ENCODE data around the gene LYPLAL1. TPM values are rescaled to one million over a fixed set of nuclear protein-coding genes. Genes with fewer than 3 reads are reported as not detected.

The LYPLAL1 gene
- total RNA-seq (2012; rRNA removed) (4.8 and 11.4 TPM in 2 replicates), polyA plus RNA-seq (2012; rRNA removed) (6.3 and 7.5 TPM in 2 replicates), Bru-seq, nascent RNA (percentile 71 among the genes with signal in this experiment), BruChase-seq, experiment 1, labeled RNA remaining after a 6-hour chase (percentile 57 among the genes with signal in this experiment), BruChase-seq, experiment 2, labeled RNA remaining after a 2-hour chase (percentile 84 among the genes with signal in this experiment)
- 1.7 and 2.5 TPM in 2 replicates for polyA plus RNA-seq (2012; cell fraction: cytosol; rRNA removed)
- polyA plus RNA-seq (2012; cell fraction: nucleus; rRNA removed; ENCODE audit: low replicate concordance) = 1.8 and 14.4 TPM in 2 replicates
- long read RNA-seq, transcript LYPLAL1-202 (5 exons, 1,898 nt) = major isoform, 16 of 25 reads
- long read RNA-seq, partial matches to known transcripts = 0 of 25 reads
- long read RNA-seq, other reads (novel, unspliced or antisense) = 3 of 25 reads

GRCh38 chr1:219173758-219174459 is at the start of gene LYPLAL1:
Gene LYPLAL1 (plus strand): TSS chr1:219173878. CDS start chr1:219173891, 13 bp downstream.
- in situ Hi-C loops (cut with MboI; ENCODE audit: low sequenced_read_pairs) = loop anchor here (10.0 kb wide), 1 partner anchor 829 kb away; the partner anchor contains the start of gene TGFB2
- peak within 1 kb of the TSS; percentile 91 for H3K18ac ChIP-seq (ENCODE audit: low read depth, low read length)
- peak within 1 kb of the TSS; percentile 97 for H3K14ac ChIP-seq (replicated peaks; ENCODE audit: low read depth, low read length)
- 0 out of 2 replicates have a peak, but pooled peaks cover 2% of the 10 kb centered on the region for H3K9me1 ChIP-seq (ENCODE audit: insufficient read depth, low read length)
- no peaks in the 10 kb centered on the region for H4K20me1 ChIP-seq (ENCODE audit: insufficient read depth, low read length)
- H2BK5ac ChIP-seq (ENCODE audit: low read depth, low read length, poor library complexity, severe bottlenecking) = peak within 1 kb of the TSS; percentile 94
- DNase-seq (peak; percentile 89), ATAC-seq (ENCODE audit: low read depth) (peak; percentile 93)
- H3K27ac ChIP-seq (ENCODE audit: insufficient read depth, low read length) = peak within 1 kb of the TSS; percentile 93
- intact Hi-C loops (cut with micrococcal nuclease) = loop anchor here (5.0 to 10.0 kb wide), 4 partner anchors 107 to 827 kb away; partner anchors contain the start of gene TGFB2
- H3K9me3 ChIP-seq (ENCODE audit: control insufficient read depth, insufficient read depth, low read length) = no peaks in the 10 kb centered on the region
- peak within 1 kb of the TSS; percentile 93 for H3K4me2 ChIP-seq (ENCODE audit: low read depth, low read length)
- H2BK20ac ChIP-seq (ENCODE audit: low read depth, low read length) = peak within 1 kb of the TSS; percentile 76; the same call in 1 of the 2 replicates
- H3K27me3 ChIP-seq (ENCODE audit: control insufficient read depth, insufficient read depth, low read length) = no peaks in the 10 kb centered on the region
- WGBS, 2 experiments (ENCODE audit: extremely low coverage in 2 of 2, insufficient read length in 1 of 2) = 1% methylated on average over 29 of the region's 48 CpGs; no CpG with 5 or more reads in 1 of the 2 experiments
- H4K8ac ChIP-seq (ENCODE audit: low read depth in 2 of 2, low read length in 2 of 2) = peak within 1 kb of the TSS; percentile 81 to 98
- peak within 1 kb of the TSS; percentile 98 for H2AFZ ChIP-seq (replicated peaks; ENCODE audit: low read length, poor library complexity)
- no peaks in the 10 kb centered on the region for H3K36me3 ChIP-seq (ENCODE audit: control insufficient read depth, insufficient read depth, low read length)
- H2AK9ac ChIP-seq (replicated peaks; ENCODE audit: low read depth, low read length, poor library complexity) = peak within 1 kb of the TSS; percentile 96
- dilution Hi-C loops (cut with HindIII; ENCODE audit: low sequenced_read_pairs, unreplicated experiment) = no loop called here
- peak within 1 kb of the TSS; percentile 96 for H3K9ac ChIP-seq (ENCODE audit: low read depth, low read length)
- peaks cover 12 to 19% of the 10 kb centered on the region in 2 experiments; a peak in 3 of 4 replicates for H3K79me1 ChIP-seq (ENCODE audit: low read depth in 1 of 2, low read length in 2 of 2)
- H3K4ac ChIP-seq (ENCODE audit: low read depth, low read length) = peak within 1 kb of the TSS; percentile 95
- H2BK120ac ChIP-seq (ENCODE audit: low read depth, low read length) = peak within 1 kb of the TSS; percentile 77
- peak within 1 kb of the TSS; percentile 93 for H3K56ac ChIP-seq (ENCODE audit: extremely low read depth, insufficient read depth, low read length)
- H4K5ac ChIP-seq (ENCODE audit: low read depth, low read length) = peak within 1 kb of the TSS; percentile 95
- H3K4me3 ChIP-seq (ENCODE audit: insufficient read depth, low read depth, low read length) = peak within 1 kb of the TSS; percentile 59
- POLR2A ChIA-PET (ENCODE audit: unreplicated experiment) = interaction anchor here (0.5 to 1.0 kb wide), 3 partner anchors 16 to 847 kb away, joined by 4 to 6 read pairs (median 4); no protein-coding TSS in a partner anchor
- CTCF ChIA-PET = interaction anchor here (1.0 kb wide), 1 partner anchor 13 kb away, joined by 4 read pairs; no protein-coding TSS in a partner anchor
- peaks cover 6% of the 10 kb centered on the region for H3K4me1 ChIP-seq (ENCODE audit: control insufficient read depth, insufficient read depth, low read length)
- H3K23ac ChIP-seq (ENCODE audit: low read depth, low read length) = peak within 1 kb of the TSS; percentile 91
- peak within 1 kb of the TSS; percentile 88 for H2AK5ac ChIP-seq (ENCODE audit: low read depth, low read length)
- TSS peak; percentile 63 for BruUV-seq (replicated peaks)
- peak within 1 kb of the TSS; percentile 94 for H4K91ac ChIP-seq (ENCODE audit: insufficient read depth, low read depth, low read length)
- H2BK15ac ChIP-seq (ENCODE audit: low read depth, low read length) = peak within 1 kb of the TSS; percentile 58; the same call in 2 of the 3 replicates
- TF ChIP-seq ELK1 (IDR thresholded peaks at IDR 0.05; ENCODE audit: borderline replicate concordance, low read depth, low read length) (no peak), CHD1 (IDR thresholded peaks at IDR 0.05; ENCODE audit: low read depth, low read length) (no peak), MAFK (IDR thresholded peaks at IDR 0.05; ENCODE audit: low read depth, low read length) (no peak), BHLHE40 (IDR thresholded peaks at IDR 0.05; ENCODE audit: low read depth, low read length) (peak; percentile 48; the same call in 1 of the 2 replicates), MAZ (IDR thresholded peaks at IDR 0.05; ENCODE audit: borderline replicate concordance, low read depth, low read length) (peak; percentile 25; the same call in 1 of the 2 replicates), NFE2L2 (IDR thresholded peaks at IDR 0.05; ENCODE audit: low read depth, low read length) (no peak), RAD21 (IDR thresholded peaks at IDR 0.05; ENCODE audit: low read length) (no peak), POLR2A (IDR thresholded peaks at IDR 0.05; ENCODE audit: low read depth, low read length) (peak; percentile 75), FOS (IDR thresholded peaks at IDR 0.05; ENCODE audit: low read depth, low read length) (no peak), RCOR1 (IDR thresholded peaks at IDR 0.05; ENCODE audit: insufficient replicate concordance, low read length) (no peak), CEBPB (IDR thresholded peaks at IDR 0.05; ENCODE audit: low read depth, low read length) (no peak), MXI1 (IDR thresholded peaks at IDR 0.05; ENCODE audit: borderline replicate concordance, low read depth, low read length) (peak; percentile 45; the same call in 1 of the 2 replicates)
- TF ChIP-seq, protein P1, sequence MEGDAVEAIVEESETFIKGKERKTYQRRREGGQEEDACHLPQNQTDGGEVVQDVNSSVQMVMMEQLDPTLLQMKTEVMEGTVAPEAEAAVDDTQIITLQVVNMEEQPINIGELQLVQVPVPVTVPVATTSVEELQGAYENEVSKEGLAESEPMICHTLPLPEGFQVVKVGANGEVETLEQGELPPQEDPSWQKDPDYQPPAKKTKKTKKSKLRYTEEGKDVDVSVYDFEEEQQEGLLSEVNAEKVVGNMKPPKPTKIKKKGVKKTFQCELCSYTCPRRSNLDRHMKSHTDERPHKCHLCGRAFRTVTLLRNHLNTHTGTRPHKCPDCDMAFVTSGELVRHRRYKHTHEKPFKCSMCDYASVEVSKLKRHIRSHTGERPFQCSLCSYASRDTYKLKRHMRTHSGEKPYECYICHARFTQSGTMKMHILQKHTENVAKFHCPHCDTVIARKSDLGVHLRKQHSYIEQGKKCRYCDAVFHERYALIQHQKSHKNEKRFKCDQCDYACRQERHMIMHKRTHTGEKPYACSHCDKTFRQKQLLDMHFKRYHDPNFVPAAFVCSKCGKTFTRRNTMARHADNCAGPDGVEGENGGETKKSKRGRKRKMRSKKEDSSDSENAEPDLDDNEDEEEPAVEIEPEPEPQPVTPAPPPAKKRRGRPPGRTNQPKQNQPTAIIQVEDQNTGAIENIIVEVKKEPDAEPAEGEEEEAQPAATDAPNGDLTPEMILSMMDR (conservative IDR thresholded peaks at IDR 0.05; ENCODE audit: low read depth, low read length) = no peak

All from IMR-90 (cell line).